ENCODE data around the gene CDC45. TPM values are rescaled to one million over a fixed set of nuclear protein-coding genes. Genes with fewer than 3 reads are reported as not detected.
"Not testable (repeated sequence)": the region's sequence is repeated elsewhere in the genome, so short reads cannot be mapped to it uniquely, and the experiment has no call there.

CDC45 gene
- 26.1 and 32.2 TPM in 2 replicates for total RNA-seq (2014; rRNA removed; shearing (Covaris generic))

GRCh38 chr22:19479355-19480172 lies at the start of gene CDC45:
TSS of gene CDC45 (plus strand) at chr22:19479920. CDS start at chr22:19479969, 49 bp downstream.
- peak; percentile 96 for DNase-seq (ENCODE audit: low read depth)

- DNase-seq (ENCODE audit: low read depth), result peak; percentile 50
Measured at GRCh38 chr22:19429950-19430889, 49.5 kb upstream of the CDC45 start.

- DNase-seq (ENCODE audit: low read depth), result peak; percentile 40
Measured at GRCh38 chr22:19430890-19431541, 48.7 kb upstream of the CDC45 start.

- DNase-seq (ENCODE audit: low read depth), result peak; percentile 65
Measured at GRCh38 chr22:19431649-19432132, 48.0 kb upstream of the CDC45 start, which contains the start of gene HIRA. TSS of gene HIRA (minus strand) at chr22:19431733. CDS start at chr22:19431476, 257 bp downstream.

- DNase-seq (ENCODE audit: low read depth), result peak; percentile 85
Measured at GRCh38 chr22:19432133-19432851, 47.4 kb upstream of the CDC45 start, which contains the start of gene MRPL40. TSS of gene MRPL40 (plus strand) at chr22:19432545. CDS start at chr22:19432555, 10 bp downstream.

- DNase-seq (ENCODE audit: low read depth), result no peak
Measured at GRCh38 chr22:19434401-19434800, 45.3 kb upstream of the CDC45 start.

- no peak for DNase-seq (ENCODE audit: low read depth)
Measured at GRCh38 chr22:19434829-19435580, 44.7 kb upstream of the CDC45 start.

- DNase-seq (ENCODE audit: low read depth), result not testable (repeated sequence)
Measured at GRCh38 chr22:19436444-19437161, 43.1 kb upstream of the CDC45 start.

GRCh38 chr22:19438298-19438697 lies 41.4 kb upstream of the CDC45 start:
- no peak for DNase-seq (ENCODE audit: low read depth)

GRCh38 chr22:19440411-19441195 lies 39.1 kb upstream of the CDC45 start:
- DNase-seq (ENCODE audit: low read depth), result no peak

- no peak for DNase-seq (ENCODE audit: low read depth)
Measured at GRCh38 chr22:19442166-19442565, 37.6 kb upstream of the CDC45 start.

- no peak for DNase-seq (ENCODE audit: low read depth)
Measured at GRCh38 chr22:19443544-19444211, 36.0 kb upstream of the CDC45 start.

GRCh38 chr22:19445279-19445982 lies 34.3 kb upstream of the CDC45 start:
- DNase-seq (ENCODE audit: low read depth), result not testable (repeated sequence)

- DNase-seq (ENCODE audit: low read depth), result no peak
Measured at GRCh38 chr22:19446603-19447329, 33.0 kb upstream of the CDC45 start.

- peak; percentile 88 for DNase-seq (ENCODE audit: low read depth)
Measured at GRCh38 chr22:19447330-19448075, 32.2 kb upstream of the CDC45 start, which contains the start of gene C22orf39. TSS of gene C22orf39 (minus strand) at chr22:19447711. CDS start at chr22:19447688, 23 bp downstream.

All from M059J (cell line).